Ectodermal cell (in vitro differentiated cells): ENCODE results near the gene ARVCF.

ENCODE experiments used
- H3K27ac ChIP-seq: 2 replicates; pipeline ENCODE4 v1.7.0; 2013; ENCODE audit warnings: mild to moderate bottlenecking, low read depth, low read length; ENCODE audit not compliant: insufficient read depth, poor library complexity, severe bottlenecking
- H3K27me3 ChIP-seq: 2 replicates; pipeline ENCODE4 v1.7.0; 2013; ENCODE audit warnings: mild to moderate bottlenecking, low read length; ENCODE audit not compliant: insufficient read depth, control insufficient read depth, poor library complexity, severe bottlenecking
- H3K36me3 ChIP-seq: one replicate; pipeline ENCODE4 v1.7.0; 2013; ENCODE audit warnings: low read length; ENCODE audit not compliant: control insufficient read depth, insufficient read depth
- H3K4me1 ChIP-seq: one replicate; pipeline ENCODE4 v1.7.0; 2013; ENCODE audit warnings: low read length; ENCODE audit not compliant: control insufficient read depth, insufficient read depth
- H3K4me3 ChIP-seq: 2 replicates; pipeline ENCODE4 v1.7.0; 2013; ENCODE audit warnings: low read depth, low read length, control low read depth; ENCODE audit not compliant: insufficient read depth
- H3K9me3 ChIP-seq: 2 replicates; pipeline ENCODE4 v1.7.0; 2013; ENCODE audit warnings: mild to moderate bottlenecking, low read length, moderate library complexity; ENCODE audit not compliant: control insufficient read depth
- WGBS, 2 experiments: methylation state at CpG; one replicate each; pipeline ENCODE4 v1.1.7; 2013; ENCODE audit warnings: missing lambda C conversion rate in 2 of 2; 5-methylcytosine and 5-hydroxymethylcytosine counted together

ARVCF gene

DNA sequence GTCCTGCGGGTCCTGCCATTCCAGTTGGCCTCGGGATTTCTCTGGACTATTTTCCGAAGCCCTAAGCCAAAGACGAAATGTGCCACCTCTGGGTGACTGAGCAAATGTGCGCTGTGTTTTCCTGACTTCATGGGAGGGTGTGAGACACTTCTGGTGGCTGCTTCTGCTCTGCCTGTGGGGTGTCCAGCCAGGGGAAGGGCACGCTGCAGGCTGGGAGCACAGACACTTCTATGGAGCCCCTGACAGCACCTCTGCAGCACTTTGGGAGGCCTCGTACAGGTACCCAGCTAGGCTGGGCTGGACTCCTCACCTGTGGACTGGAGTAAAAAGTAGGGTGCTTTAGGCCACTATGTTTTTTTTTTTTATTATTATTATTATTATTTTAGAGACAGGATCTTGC, 22.0 kb upstream of the ARVCF start:
- 95 to 98% methylated on average over 7 of the region's 7 CpGs for WGBS, 2 experiments
- Histone ChIP-seq H3K36me3 (no peaks in the 10 kb centered on the region), H3K27me3 (no peaks in the 10 kb centered on the region), H3K4me3 (no peak overlapping the region), H3K27ac (no peak overlapping the region), H3K9me3 (no peaks in the 10 kb centered on the region), H3K4me1 (no peaks in the 10 kb centered on the region)

DNA sequence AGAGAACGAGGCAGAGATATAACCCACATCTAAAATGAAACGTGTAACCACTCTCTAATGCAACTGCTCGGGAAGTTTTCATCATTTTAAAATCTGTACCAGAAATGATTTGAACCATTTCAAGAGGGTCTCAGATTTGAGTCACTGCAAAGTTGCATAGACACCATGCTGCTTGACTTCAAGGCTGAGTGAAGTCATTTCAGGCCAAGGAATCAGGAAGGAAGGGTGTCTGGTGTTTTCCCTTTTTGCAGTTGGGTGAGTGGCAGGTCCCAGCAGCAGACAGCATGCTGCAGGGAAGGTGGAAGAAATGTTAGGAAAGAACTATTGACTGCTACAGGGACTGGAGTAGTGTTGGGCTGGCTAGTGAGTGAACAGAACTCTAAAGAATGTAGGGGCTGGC, 20.8 kb upstream of the ARVCF start:
- Histone ChIP-seq H3K4me1 (no peaks in the 10 kb centered on the region), H3K27ac (no peak overlapping the region), H3K36me3 (no peaks in the 10 kb centered on the region), H3K9me3 (no peaks in the 10 kb centered on the region), H3K4me3 (no peak overlapping the region), H3K27me3 (no peaks in the 10 kb centered on the region)
- WGBS, 2 experiments, result 91 to 92% methylated on average over 3 of the region's 3 CpGs

DNA sequence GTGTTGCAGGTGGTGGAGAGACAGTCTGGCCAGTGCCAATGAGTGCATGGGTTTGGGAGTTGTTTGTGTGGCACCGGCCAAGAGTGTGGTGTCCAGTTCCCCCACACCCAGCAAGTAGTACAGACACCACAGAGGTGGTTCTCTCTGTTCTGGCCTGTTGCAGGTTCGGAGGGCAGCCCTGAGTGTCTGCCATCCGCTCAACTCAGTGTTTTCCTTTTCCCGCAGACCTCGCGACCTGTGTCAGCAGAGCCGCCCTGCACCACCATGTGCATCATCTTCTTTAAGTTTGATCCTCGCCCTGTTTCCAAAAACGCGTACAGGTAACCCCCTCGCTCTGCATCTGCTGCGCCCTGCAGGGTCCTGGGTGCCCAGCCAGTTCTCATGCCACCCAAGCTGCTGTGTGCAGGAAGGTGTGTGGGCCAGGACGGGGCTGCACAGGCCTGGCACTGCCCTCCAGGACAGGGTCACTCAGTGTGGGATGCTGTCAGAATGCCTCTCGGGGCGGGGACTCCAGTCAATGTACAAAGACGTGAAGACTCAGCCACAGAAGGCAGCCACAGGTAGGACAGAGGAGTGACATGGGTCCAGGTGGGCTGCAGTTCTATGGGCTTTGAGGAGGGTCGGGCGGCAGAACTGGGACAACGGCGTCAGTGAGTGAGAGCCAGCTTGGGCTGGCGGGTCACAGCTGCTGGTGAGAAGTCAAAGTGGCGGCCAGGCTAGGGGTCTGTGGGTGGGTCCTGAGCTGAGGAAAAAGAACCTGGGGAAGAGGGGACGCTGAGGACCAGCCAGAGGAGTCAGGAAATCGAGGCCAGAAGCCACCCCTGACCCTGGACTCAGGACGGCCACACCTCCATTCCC, 20.1 kb upstream of the ARVCF start:
- 95% methylated on average over 25 of the region's 25 CpGs for WGBS, 2 experiments
- no peak overlapping the region for H3K27ac ChIP-seq
- H3K36me3 ChIP-seq, result no peaks in the 10 kb centered on the region
- H3K9me3 ChIP-seq, result no peaks in the 10 kb centered on the region
- H3K4me1 ChIP-seq, result no peaks in the 10 kb centered on the region
- H3K27me3 ChIP-seq, result no peaks in the 10 kb centered on the region
- H3K4me3 ChIP-seq, result no peak overlapping the region

DNA sequence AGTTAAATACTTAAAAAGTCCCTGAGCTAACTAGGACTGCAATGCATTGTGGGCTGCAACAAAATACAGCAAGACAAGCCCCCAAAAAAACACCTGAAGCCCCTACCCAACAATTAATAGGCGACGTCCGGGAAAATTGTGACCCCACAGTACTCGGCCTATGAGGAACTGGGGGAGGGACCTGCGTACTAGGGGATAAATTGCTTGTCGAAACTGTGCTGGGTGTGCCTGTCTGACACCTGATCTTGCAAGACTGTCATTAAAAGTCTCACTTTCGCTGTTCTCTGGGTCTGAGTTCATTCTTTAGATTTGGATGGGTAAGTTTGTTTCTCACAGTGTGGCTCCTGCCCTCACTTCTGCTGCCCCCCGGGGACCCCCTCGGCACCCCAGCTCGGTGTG, 19.5 kb upstream of the ARVCF start:
- no peaks in the 10 kb centered on the region for H3K27me3 ChIP-seq
- H3K4me3 ChIP-seq, result no peak overlapping the region
- no peaks in the 10 kb centered on the region for H3K4me1 ChIP-seq
- WGBS, 2 experiments, result 94 to 95% methylated on average over 10 of the region's 10 CpGs
- no peaks in the 10 kb centered on the region for H3K36me3 ChIP-seq
- no peaks in the 10 kb centered on the region for H3K9me3 ChIP-seq
- no peak overlapping the region for H3K27ac ChIP-seq

DNA sequence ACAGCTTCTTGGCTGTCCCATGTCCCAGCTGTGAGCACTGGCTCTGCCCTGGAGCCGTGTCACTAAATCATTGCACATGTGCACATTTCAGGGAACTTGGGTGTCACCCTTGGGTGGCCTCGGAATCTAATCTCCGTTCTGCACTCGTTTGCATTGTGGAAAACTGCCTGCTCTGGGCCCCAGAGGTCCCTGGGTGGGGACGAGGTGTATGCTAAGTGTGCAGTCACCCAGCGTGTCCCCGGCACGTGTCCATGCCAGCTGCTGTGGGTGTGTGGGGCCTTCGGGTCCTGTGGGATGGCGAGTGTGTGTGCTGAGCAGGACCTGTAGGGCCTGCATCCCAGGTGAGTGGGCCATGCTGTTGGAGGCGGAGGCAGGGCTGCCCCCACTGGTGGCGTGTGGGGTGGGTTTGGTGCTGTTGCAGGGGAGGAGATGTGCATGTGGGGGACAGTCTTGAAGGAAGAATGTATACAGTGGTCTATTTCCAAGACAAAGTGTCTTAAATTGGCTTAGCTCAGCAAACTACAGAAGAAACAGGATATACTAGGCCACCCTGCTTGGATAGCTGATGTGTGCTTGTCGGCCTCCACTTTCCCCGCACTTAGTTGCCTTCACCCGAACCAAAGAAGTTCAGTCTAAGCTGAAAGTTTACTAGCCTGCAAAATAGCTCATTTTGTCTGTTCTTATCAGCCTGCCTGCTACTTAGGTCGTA, 18.9 kb upstream of the ARVCF start:
- no peak overlapping the region for H3K27ac ChIP-seq
- WGBS, 2 experiments, result 91 to 92% methylated on average over 16 of the region's 16 CpGs

DNA sequence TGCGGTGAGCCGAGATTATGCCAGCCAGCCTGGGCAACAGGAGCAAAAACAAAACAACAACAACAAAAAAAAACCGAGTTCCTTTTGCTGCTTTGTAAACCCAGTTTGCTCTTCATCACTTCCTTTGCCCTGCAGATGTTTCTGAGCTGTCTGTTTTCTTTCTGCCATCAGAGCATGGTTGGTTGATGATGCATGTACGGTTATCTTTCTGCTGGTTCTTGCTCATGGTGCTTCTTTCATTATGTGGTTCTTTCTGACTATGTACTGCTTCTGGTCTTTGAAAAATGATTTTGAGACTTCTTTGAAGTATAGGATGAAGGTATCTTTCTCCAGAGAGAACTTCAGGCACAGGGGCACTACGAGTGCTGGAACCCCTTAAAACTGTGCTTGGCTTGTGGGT, 17.5 kb upstream of the ARVCF start:
- Histone ChIP-seq H3K9me3 (no peaks in the 10 kb centered on the region), H3K4me1 (no peaks in the 10 kb centered on the region), H3K36me3 (no peaks in the 10 kb centered on the region), H3K27me3 (no peaks in the 10 kb centered on the region), H3K27ac (no peak overlapping the region), H3K4me3 (no peak overlapping the region)
- WGBS, 2 experiments, result 81 to 85% methylated on average over 5 of the region's 5 CpGs

More for the DNA sequence above, 18.9 kb upstream of the ARVCF start:
- H3K27me3 ChIP-seq, result no peaks in the 10 kb centered on the region
- no peaks in the 10 kb centered on the region for H3K9me3 ChIP-seq
- no peaks in the 10 kb centered on the region for H3K4me1 ChIP-seq
- H3K36me3 ChIP-seq, result no peaks in the 10 kb centered on the region
- no peak overlapping the region for H3K4me3 ChIP-seq

DNA sequence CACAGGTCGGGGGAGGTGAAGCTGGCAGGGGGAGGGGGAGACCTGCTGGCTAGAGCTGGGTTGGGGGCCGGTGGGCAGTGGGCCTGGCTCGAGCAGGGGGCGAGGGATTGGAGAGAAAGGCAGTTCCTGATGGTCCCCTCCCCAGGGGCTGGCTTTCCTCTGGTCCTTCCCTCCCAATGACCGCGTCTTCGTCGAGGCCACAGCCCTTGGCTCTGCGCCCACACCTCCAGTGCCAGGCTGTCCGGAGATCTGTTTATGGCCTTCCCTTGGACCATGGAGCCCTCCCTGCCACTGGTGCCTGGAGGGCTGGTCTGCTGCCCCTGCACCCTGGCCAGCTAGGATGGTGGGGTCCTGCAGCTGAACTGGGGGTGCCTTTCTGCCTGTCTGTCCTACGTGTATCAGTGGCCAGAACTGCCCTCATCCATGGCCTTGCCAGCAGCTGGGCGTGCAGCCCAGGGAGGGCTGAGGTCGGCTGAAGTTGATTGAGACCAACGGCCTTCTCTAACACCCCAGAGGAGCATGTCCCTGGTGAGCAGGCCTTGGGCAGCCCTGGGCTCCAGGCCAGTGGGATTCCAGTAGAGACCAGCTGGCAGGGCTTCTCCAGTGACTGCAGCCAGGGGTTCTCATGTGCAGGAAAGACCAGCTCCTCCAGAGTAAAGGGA, 16.6 kb upstream of the ARVCF start:
- Histone ChIP-seq H3K36me3 (no peaks in the 10 kb centered on the region), H3K27ac (no peak overlapping the region), H3K9me3 (no peaks in the 10 kb centered on the region), H3K27me3 (no peaks in the 10 kb centered on the region), H3K4me1 (no peaks in the 10 kb centered on the region), H3K4me3 (no peak overlapping the region)
- 93% methylated on average over 14 of the region's 14 CpGs for WGBS, 2 experiments

DNA sequence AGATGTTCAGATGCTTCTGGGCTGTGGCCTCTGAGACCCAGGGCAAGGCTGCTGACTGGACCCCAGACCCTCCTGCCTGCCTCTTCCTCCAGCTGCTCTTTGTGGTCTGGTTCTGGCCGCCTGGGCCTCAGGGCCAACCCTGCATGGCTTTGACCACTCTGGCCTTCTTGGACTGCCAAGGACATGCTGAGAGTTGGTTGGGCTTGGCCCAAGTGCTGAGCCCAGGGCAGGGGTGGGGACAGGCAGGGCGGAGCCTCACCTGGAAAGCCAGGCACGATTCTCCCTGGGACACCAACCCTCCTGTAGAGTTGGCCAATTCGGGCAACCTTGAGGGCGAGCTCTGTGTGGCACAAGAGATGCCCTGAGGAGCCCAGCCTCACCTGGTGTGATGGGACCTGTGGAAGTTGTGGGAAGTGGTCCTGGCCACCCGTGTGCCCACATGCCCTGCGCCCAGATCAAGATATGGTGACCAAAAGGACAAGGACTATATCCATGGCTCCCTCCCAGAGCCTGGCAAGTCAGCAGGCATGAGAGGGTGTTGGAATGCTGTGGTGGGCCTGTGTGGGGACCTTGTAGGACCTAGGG, 15.9 kb upstream of the ARVCF start:
- Histone ChIP-seq H3K27ac (no peak overlapping the region), H3K36me3 (no peaks in the 10 kb centered on the region), H3K4me1 (no peaks in the 10 kb centered on the region), H3K27me3 (no peaks in the 10 kb centered on the region), H3K4me3 (no peak overlapping the region), H3K9me3 (no peaks in the 10 kb centered on the region)
- WGBS, 2 experiments, result 91 to 93% methylated on average over 7 of the region's 7 CpGs

DNA sequence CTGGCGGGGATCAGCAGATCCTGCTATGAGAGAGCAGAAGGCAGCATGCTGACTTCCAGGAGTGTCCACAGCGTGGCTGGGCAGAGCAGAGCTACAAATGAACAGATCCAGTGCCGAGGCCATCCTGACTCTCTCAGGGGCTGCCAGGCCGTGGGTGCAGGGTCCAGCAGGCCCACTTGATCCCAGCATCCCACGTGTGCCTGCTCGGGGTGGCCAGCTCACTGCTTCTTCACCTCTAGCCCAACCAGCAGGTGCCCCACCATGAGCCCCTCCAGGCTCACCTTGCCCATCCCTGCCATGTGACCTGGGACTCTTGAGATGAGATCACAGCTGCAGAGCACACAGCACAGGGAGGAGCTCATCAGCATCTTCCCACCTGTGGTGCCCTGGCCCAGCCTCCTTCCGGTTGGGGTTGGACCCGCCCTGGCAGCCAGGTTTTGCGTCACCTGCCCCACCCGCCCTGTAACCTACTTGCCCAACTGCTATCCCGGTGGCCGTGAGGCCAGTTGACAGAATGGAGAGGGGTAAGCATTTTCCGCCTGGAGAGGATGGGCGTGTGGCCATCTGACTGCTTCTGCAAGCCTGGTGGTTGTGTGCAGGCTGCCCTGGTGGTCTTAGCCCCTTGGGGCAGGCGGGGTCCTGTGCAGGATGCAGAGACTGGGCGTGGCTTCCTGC, 15.2 kb upstream of the ARVCF start:
- H3K36me3 ChIP-seq, result no peaks in the 10 kb centered on the region
- H3K9me3 ChIP-seq, result no peaks in the 10 kb centered on the region
- H3K27ac ChIP-seq, result no peak overlapping the region
- no peaks in the 10 kb centered on the region for H3K27me3 ChIP-seq
- 93 to 95% methylated on average over 16 of the region's 16 CpGs for WGBS, 2 experiments
- no peaks in the 10 kb centered on the region for H3K4me1 ChIP-seq
- H3K4me3 ChIP-seq, result no peak overlapping the region
